Fibroblast of the aortic adventitia (primary cell): ENCODE measurements around the gene STOX1. TPM values are rescaled to one million over a fixed set of nuclear protein-coding genes. Genes with fewer than 3 reads are reported as not detected.
"Not testable (repeated sequence)": the region's sequence is repeated elsewhere in the genome, so short reads cannot be mapped to it uniquely, and the experiment has no call there.

Experiments used
- DNase-seq: peaks from one replicate; pipeline ENCODE4 v3.0.0-alpha.2; 2010; ENCODE audit warnings: low read depth
- H3K4me3 ChIP-seq: 2 replicates; pipeline ENCODE4 v1.5.1; 2011; ENCODE audit warnings: low read depth, mild to moderate bottlenecking, control low read depth, low read length, moderate library complexity
- CTCF ChIP-seq: IDR thresholded peaks from 2 replicates; pipeline ENCODE4 v1.5.1; 2011; ENCODE audit warnings: mild to moderate bottlenecking, low read length, control low read depth, inconsistent platforms; ENCODE audit not compliant: insufficient read depth
- total RNA-seq: library from RNA; depleted of rRNA; stranded (reverse); fragments of >200 nt; gene quantifications from 2 replicates; pipeline ENCODE4 v1.2.3, GENCODE V29; 2012; ENCODE audit warnings: low replicate concordance

The STOX1 gene
- total RNA-seq, 1 donor = 0.09 TPM

- DNase-seq = no peak
- TF ChIP-seq CTCF = no peak
- no peak overlapping the region for H3K4me3 ChIP-seq
Observed at GRCh38 chr10:68831961-68832455, 4.7 kb downstream of the STOX1 start.

GRCh38 chr10:68832601-68833000, 5.3 kb downstream of the STOX1 start:
- no peak for DNase-seq
- H3K4me3 ChIP-seq = no peak overlapping the region
- TF ChIP-seq CTCF = no peak

- no peak overlapping the region for H3K4me3 ChIP-seq
- no peak for TF ChIP-seq CTCF
Observed at GRCh38 chr10:68837626-68838322, 10.4 kb downstream of the STOX1 start.

GRCh38 chr10:68840650-68841049, 13.3 kb downstream of the STOX1 start:
- H3K4me3 ChIP-seq, DNase-seq: not testable (repeated sequence)

More at GRCh38 chr10:68837626-68838322, 10.4 kb downstream of the STOX1 start:
- no peak for DNase-seq

- no peak for TF ChIP-seq CTCF
- DNase-seq = no peak
- no peak overlapping the region for H3K4me3 ChIP-seq
Observed at GRCh38 chr10:68848281-68848680, 20.9 kb downstream of the STOX1 start.

GRCh38 chr10:68848806-68849205, 21.5 kb downstream of the STOX1 start:
- DNase-seq = no peak
- no peak overlapping the region for H3K4me3 ChIP-seq
- no peak for TF ChIP-seq CTCF

GRCh38 chr10:68856352-68856751, 29.0 kb downstream of the STOX1 start:
- H3K4me3 ChIP-seq = no peak overlapping the region
- no peak for TF ChIP-seq CTCF

More at GRCh38 chr10:68856352-68856751, 29.0 kb downstream of the STOX1 start:
- DNase-seq = no peak
